ENCODE results near the gene LY6G5B.

The LY6G5B gene

DNA sequence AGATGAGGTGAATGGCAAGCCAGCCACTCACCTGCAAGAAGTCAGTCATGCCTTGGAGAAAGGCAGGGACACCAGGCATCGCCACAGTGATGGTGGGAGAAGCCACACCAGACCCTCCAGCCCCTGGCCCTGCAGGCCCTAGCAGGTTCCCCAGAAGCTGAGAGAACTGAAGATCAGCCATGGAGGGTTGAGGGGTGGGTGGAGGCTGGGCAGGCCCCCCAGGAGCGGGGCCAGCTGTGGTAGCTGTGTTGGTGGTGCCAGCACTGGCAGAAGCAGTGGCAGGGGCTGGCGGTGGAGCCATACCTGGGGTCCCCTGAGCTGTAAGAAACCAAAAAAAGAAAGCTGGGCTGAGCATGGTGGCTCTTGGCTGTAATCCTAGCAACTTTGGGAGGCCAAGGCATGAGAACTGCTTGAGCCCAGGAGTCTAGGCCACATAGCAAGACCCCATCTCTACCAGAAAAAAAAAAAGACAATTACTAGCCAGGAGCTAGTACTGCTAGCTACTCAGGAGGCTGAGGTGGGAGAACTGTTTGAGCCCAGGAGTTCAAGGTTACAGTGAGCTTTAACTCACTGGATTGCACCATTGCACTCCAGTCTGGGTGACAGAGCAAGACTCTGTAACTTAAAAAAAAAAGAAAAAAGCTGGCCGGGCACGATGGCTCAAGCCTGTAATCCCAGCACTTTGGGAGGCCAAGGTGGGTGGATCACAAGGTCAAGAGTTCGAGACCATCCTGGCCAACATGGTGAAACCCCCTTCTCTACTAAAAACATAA lies 26.8 kb upstream of the LY6G5B start:
- DNase-seq = no peak

DNA sequence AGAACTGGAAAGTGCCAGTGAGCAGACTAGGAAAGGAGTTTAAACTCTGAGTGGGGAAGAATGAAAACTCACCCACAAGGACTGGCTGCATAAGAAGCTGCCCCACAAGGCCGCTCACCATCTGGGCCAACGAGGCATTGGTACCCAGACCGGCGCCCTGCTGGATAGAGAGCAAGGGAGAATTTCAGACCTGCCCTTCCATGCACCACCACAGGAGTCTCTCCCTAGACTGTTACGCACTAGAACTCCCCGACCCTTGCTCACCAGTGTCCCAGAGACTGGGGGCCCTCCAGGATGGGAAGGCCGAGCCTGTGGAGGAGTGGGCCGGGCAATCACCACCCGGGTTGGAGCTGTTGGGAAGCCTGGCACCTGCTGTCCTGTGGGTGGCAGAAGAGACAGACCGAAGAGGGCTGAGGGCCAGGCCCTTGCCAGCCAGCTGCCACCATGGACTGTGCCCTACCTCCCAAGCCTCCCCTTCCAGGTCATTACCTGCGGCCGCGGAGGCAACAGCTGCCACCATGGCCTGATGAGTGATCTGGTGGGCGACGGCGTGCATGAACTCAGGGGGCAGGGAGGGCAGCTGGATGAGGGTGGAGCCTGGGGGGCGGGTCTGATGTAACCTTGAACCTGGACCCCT lies 25.8 kb upstream of the LY6G5B start:
- no peak for DNase-seq

DNA sequence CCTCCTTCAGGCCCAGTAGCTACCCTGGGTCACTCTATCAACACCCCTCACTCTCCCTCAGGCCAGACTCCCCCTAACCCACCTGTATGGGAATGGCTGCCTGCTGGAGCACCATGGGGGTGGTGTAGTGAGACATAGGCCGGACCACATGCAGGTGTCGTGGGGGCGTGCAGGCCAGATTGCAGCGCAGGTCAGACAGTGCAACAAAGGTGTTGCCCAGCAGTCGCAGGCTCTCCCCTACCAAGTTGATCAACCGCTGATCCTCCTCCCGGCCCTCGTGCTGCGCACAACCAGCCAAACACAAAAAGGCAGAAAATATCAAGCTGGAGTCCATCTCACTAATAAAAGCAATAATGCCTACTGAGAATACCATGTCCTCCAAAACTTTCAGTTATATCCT lies 24.5 kb upstream of the LY6G5B start:
- no peak for DNase-seq

DNA sequence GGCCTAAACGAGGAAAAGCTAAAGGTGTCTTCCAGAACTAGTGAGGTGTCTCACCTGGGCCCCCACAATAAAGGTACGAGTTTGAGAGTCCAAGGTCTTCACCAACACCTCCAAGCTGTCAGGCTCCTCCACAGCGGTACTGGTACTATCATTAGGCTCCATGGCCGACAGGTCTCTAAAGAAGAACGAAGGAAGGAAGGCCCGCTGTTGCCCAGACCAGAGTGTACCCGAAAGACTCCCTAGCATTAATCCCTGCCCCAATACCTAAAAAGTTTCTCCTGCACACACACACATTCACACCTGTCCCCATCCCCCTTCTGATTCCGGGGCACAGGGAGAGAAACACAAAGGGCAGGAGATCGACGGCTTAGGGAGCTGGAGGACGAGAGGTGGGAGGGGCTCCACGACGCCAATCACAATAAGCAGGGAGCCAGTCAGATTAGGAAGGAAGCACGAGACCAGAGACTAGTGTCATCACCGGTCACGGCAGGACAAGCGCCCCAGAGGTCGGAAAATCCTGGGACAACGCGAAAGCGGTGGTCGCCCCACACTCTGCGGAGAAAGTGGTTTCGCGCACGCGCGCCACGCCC lies 18.1 kb upstream of the LY6G5B start:
- no peak for DNase-seq

DNA sequence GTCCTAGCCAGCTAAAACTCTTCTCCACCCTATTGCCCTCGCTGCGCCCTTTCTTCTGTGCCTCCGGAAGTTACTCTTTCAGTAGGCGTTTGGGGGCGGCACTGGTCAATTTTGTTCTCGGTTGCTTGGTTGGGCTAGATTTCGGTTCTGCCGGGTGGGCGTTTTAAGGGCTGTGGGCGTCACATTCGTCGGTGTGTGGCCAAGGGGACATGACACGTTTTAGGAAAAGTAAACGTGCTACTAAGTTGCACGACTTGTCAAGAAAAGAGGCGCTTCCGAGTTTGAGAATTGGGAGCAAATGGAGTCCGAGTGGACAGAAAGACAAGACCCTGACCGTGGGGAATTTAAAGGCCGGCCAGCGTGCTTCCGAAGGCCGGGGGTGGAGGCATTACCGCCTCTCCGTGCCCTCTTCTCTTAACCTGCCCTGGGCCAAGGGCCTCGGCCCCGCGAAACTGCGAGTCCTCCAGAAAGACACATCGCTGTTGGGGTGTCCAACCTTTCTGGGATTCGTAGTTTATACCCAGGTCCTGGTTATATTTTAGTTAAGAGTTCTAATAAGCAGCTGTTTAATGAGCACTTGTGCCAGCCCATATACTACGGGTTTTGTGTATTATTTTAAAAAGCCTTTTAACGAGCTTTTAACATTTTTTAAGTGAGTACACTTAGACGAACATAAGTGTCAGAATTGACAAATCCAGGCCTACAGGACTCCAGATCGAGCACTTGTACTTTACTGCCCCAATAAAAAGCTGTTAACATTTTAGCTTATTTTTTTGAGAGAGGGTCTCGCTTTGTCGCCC lies 16.7 kb upstream of the LY6G5B start:
- peak; percentile 89 for DNase-seq

- no peak for DNase-seq
Observed at GRCh38 chr6:31654574-31655348, 15.0 kb upstream of the LY6G5B start.

DNA sequence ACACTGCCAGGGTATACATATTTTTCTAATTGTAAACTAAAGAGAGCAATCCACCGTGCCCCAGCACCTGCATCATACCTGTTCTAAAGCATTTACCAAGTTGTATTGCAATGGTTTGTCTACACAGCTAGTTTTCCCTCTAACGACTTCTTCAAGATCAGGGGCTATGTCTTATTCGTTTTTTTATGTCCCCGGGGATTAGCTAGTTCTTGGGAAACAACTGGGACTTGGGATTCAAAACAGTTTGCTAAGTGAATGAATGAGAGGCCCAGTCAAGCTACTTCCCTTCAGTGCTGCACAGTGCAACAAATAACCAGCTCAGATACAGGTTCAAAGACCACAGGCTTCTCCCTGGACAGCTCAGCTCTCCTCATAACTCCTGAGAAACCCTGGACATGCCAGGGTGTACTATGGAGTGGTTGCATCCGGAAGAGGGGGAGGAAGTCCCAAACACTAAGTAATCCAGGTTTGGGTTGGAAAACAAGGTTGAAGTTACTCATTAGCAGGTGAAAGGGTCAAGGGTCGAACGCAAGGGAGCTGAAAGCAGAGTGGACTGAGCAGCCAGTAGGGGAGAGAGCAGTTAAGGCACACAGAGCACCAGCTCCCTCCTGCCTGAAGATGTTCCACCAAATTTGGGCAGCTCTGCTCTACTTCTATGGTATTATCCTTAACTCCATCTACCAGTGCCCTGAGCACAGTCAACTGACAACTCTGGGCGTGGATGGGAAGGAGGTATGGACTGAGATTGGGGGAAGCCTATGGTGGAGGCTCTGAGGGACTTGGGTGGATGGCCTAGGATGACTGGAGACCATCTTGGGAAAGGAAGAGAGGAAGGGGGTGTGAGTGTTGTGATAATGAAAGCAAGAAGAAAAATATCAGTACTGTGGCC lies 14.2 kb upstream of the LY6G5B start, which contains the start of gene APOM:
TSS of gene APOM (plus strand) at position 546 of the 889 bp plus-strand sequence. CDS start at position 619, 73 bp downstream.
- no peak for DNase-seq

DNA sequence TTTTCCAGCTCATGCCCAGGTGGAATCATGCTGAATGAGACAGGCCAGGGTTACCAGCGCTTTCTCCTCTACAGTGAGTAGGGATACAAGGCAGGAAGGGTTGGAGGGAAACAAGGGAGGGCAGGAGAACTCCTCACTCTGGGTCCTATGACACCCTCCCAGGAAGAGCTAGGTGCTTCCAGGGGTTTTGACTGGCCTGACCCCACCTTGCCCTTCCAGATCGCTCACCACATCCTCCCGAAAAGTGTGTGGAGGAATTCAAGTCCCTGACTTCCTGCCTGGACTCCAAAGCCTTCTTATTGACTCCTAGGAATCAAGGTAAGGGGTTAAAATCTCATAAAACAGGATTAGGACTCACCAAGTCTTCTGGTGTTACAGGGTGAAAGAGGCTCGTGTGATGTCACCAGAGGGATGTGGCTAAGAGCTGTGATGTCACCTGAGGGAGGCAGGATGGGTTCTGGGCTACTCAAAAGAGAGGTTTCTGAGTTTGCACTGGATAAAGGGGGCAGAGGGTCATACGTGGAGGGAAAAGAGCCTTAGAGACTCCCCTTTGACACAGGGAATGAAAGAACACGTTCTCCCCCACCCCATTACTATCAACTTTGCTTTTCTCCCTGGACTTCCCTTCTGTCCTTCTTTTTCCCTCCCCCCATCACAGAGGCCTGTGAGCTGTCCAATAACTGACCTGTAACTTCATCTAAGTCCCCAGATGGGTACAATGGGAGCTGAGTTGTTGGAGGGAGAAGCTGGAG lies 12.2 kb upstream of the LY6G5B start:
- DNase-seq = no peak

- no peak for DNase-seq
Observed at GRCh38 chr6:31658158-31658688, 11.6 kb upstream of the LY6G5B start.

DNA sequence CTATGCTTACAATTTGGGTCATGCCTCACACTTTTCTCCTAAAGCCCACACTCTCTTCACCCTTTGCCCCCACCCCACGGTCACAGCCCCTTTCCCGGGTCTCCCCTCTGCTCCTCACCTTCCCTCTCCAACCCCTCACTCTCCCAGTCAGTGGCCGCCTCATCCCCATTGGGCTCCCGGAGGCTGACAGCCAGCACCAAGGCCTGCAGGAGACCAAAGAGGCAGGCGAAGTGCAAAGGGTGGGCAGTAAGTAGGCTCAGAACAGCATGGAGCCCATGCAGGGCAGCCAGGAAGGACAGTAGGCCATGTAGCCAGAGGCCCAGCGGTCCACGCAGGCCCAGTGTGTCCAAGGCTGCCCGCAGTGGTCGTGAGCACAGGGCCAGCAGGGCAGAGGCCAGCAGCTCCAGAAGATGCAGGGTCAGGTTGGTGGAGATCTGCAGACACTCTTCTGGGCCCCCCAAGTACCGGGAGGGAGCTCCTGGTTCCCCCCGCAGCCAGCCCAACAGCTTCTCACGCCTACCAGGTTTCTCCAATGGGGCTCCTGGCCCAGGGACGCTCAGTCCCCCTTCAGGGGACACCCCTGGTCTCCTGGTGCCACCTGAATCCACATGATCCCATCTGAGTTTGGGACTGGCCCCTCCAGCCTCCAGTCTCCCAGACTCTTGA lies 10.7 kb upstream of the LY6G5B start:
- no peak for DNase-seq

- no peak for DNase-seq
Observed at GRCh38 chr6:31659649-31660380, 10.0 kb upstream of the LY6G5B start.

DNA sequence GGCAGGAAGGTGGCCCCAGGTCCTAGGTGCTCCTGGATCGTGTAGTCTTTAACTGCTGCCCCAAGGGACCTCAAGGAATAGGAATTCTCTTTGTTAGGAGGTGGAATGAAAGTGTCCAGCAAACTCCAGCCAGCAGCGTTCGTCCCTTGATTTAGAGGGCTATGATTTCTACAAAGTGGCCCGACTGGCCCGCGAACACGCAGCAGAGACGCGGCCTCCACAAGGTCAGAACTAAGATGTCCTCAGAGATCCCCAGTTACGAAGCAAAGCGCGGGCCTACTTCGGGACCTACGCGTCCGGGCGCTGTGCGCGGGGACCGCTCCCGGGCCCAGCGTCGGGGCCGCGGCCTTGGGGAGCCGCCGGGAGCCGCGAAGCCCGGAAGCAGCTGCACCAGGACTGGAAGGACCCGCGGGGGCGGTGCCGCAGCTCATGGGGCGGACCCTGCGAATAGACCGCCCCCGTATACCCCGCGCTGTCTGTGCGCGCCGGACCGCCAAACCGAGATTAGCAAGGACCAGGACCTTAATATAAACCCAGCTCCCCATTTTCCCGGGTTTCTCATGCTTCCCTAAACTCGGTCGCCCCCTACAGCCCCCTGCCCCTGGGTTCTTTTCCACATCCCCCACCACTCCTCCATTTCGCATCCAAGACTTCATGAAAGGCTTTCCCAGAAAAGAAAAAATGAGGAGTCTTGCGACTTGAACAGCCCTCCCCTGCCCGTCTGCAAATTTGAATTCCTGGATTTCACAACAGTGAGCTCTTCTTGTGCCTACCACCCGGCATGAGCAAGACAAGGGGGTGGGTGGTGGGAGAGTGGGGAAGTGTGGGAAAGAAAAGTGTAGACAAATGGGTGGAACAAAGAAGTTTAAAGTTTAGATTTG lies 9.2 kb upstream of the LY6G5B start, which contains the start of gene C6orf47:
TSS of gene C6orf47 (minus strand) at position 398 of the 881 bp plus-strand sequence. CDS start 831 bp downstream, outside the sequence.
- DNase-seq = peak; percentile 76

GRCh38 chr6:31661262-31662123 lies 8.3 kb upstream of the LY6G5B start:
- DNase-seq = no peak

- DNase-seq = no peak
Observed at GRCh38 chr6:31662124-31662723, 7.6 kb upstream of the LY6G5B start.

DNA sequence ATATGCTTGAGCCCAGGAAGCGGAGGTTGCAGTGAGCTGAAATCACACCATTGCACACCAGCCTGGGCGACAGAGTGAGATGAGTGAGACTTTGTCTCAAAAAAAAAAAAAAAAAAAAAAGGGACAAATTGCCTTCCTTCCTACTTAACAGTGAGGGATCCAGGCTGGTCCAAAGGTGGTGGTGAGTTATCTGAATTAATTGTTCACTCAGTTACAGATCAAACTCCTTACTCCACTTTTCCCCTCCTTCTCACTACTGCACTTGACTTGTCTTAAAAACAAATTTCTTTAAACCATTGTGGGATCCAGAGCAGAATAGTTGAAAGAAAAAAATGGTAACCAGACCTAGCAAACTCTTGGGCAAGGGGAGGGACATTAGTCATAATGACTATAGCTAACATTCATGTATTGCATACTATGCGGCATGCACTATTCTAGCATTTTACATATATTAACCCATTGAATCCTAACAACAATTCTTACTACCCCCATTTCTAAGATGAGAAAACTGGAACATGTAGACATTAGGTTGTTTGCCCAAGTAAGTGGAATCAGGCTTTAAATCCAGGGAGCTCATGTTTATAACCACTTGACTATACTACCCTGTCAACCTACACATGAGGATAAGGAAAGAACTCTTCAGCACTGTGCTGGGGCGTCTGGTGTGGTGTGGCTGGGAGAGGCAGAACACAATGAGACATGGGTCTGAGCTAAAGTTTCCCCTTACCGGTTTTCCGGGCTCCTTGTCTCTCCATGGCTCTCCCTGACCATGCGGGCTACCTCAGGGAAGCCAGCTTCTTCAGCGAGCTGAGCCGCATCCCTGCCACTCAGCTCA lies 6.4 kb upstream of the LY6G5B start:
- no peak for DNase-seq

Measured in CD4-positive, alpha-beta T cell treated with Interferon gamma for 1 hour (primary cell).